Breast epithelium (tissue), 4 donors: ENCODE data around the gene ABHD2. TPM values are rescaled to one million over a fixed set of nuclear protein-coding genes. Genes with fewer than 3 reads are reported as not detected.

Experiments
- DNase-seq, 2 donors: peaks; one replicate each; pipeline ENCODE4 v3.0.0-alpha.2; 2019; ENCODE audit warnings: low spot score in 2 of 2
- H3K27ac ChIP-seq, 2 donors: fragments of 200-600 bp; sonication (generic) in 1 of 2; one replicate each; pipeline ENCODE4 v1.5.1; 2016 to 2019; ENCODE audit warnings: mild to moderate bottlenecking in 1 of 2
- H3K27me3 ChIP-seq, 2 donors: fragments of 200-600 bp; sonication (generic) in 1 of 2; one replicate each; pipeline versions ENCODE4 v1.5.1 to v1.6.0; 2017 to 2019; ENCODE audit warnings: control low read depth in 1 of 2, mild to moderate bottlenecking in 1 of 2
- H3K36me3 ChIP-seq: fragments of 200-600 bp; one replicate; pipeline ENCODE4 v1.5.1; 2019
- H3K4me1 ChIP-seq, 2 donors: fragments of 200-600 bp; sonication (generic); one replicate each; pipeline ENCODE4 v1.5.1; 2016 to 2019; ENCODE audit warnings: control low read depth in 1 of 2
- H3K4me3 ChIP-seq, 3 donors: fragments of 200-600 bp; sonication (generic); 1 replicate in 2 of 3; 2 replicates in 1 of 3; pipeline ENCODE4 v1.5.1; 2016 to 2019; ENCODE audit warnings: mild to moderate bottlenecking in 3 of 3, moderate library complexity in 2 of 3
- H3K9me3 ChIP-seq, 2 donors: fragments of 200-600 bp; sonication (generic) in 1 of 2; one replicate each; pipeline ENCODE4 v1.5.1; 2016 to 2019; ENCODE audit warnings: control low read depth in 1 of 2
- CTCF ChIP-seq, 3 donors: fragments of 450-650 bp; IDR thresholded peaks; one replicate each; pipeline ENCODE4 v1.5.1; 2016 to 2017; ENCODE audit warnings: antibody characterized with exemption in 3 of 3, mild to moderate bottlenecking in 3 of 3, moderate library complexity in 3 of 3
- POLR2A ChIP-seq: fragments of 450-650 bp; IDR thresholded peaks from one replicate; pipeline ENCODE4 v1.6.1; 2016; ENCODE audit warnings: antibody characterized with exemption, mild to moderate bottlenecking, moderate library complexity
- POLR2AphosphoS5 ChIP-seq, 3 donors: sonication (generic); formaldehyde crosslinking; IDR thresholded peaks; one replicate each; pipeline ENCODE4 v1.6.1; 2017; ENCODE audit warnings: antibody characterized with exemption in 3 of 3
- intact Hi-C: fragments of 100-400 bp; cut with DNase I; formaldehyde crosslinking; loops from one replicate; pipeline ENCODE4 v1.15.1; 2023; ENCODE audit warnings: low total_unique reads
- total RNA-seq, 3 donors: library from RNA; depleted of rRNA; stranded (reverse); fragments of >200 nt; gene quantifications; one replicate each; pipeline ENCODE4 v1.1.0, GENCODE V29; 2016

ABHD2 gene
- total RNA-seq, 3 donors from 2014 or later: 76.7 to 91.2 (median 80.3) TPM

- no peaks in the 10 kb centered on the region for H3K4me1 ChIP-seq
- intact Hi-C loops: no loop called here
Measured at GRCh38 chr15:89206908-89207331, 118.7 kb downstream of the ABHD2 start.

GRCh38 chr15:89208256-89208655 is 120.0 kb downstream of the ABHD2 start:
- H3K4me1 ChIP-seq: no peaks in the 10 kb centered on the region
- DNase-seq: no peak
- TF ChIP-seq POLR2A: no peak
- no peak for TF ChIP-seq CTCF (IDR thresholded peaks at IDR 0.05)
- no peak for TF ChIP-seq POLR2AphosphoS5 (IDR thresholded peaks at IDR 0.05)
- H3K27ac ChIP-seq: no peak overlapping the region
- no peaks in the 10 kb centered on the region for H3K36me3 ChIP-seq
- intact Hi-C loops: no loop called here
- H3K9me3 ChIP-seq: no peaks in the 10 kb centered on the region
- no peak overlapping the region for H3K4me3 ChIP-seq
- no peaks in the 10 kb centered on the region for H3K27me3 ChIP-seq

More at GRCh38 chr15:89206908-89207331, 118.7 kb downstream of the ABHD2 start:
- peak overlapping the region in 2 of 3 donors; percentile 24 to 54 for H3K4me3 ChIP-seq
- no peaks in the 10 kb centered on the region for H3K27me3 ChIP-seq
- TF ChIP-seq CTCF (IDR thresholded peaks at IDR 0.05) (peak; percentile 85 to 94 (median 87)), POLR2A (no peak)
- no peak overlapping the region for H3K27ac ChIP-seq
- no peaks in the 10 kb centered on the region for H3K9me3 ChIP-seq
- H3K36me3 ChIP-seq: no peaks in the 10 kb centered on the region
- peak; percentile 44 to 67 for DNase-seq

- H3K36me3 ChIP-seq: no peaks in the 10 kb centered on the region
- H3K4me1 ChIP-seq: no peaks in the 10 kb centered on the region
- no peak overlapping the region for H3K27ac ChIP-seq
- TF ChIP-seq POLR2AphosphoS5 (IDR thresholded peaks at IDR 0.05) (no peak), CTCF (IDR thresholded peaks at IDR 0.05) (no peak), POLR2A (no peak)
- H3K27me3 ChIP-seq: no peaks in the 10 kb centered on the region
- H3K4me3 ChIP-seq: no peak overlapping the region
- H3K9me3 ChIP-seq: no peaks in the 10 kb centered on the region
- intact Hi-C loops: no loop called here
- DNase-seq: no peak
Measured at GRCh38 chr15:89209057-89209456, 120.8 kb downstream of the ABHD2 start.

DNA sequence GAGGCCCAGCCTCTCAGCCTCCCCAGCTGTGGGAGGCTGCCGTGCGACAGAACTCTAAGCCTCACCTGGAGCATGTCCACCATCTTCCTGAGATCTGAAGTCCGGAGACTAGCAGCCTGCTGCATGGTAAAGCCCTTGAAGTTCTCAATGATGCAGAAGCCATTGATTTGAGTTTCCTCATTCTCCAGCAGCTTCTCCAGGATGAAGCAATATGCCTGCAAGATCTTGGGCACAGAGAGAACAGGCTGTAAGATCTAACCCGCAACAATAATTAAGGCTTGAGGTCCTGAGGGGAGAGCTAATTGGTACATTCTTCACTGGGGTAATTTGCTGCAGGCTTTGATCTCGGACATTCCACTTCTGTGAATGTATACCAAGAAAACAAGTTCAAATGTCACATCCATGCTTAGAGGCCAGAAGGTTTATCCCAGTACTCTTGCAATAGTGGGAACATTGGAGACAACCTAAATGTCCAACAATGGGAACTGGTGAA is 123.5 kb downstream of the ABHD2 start:
- Histone ChIP-seq H3K4me3 (no peak overlapping the region), H3K36me3 (no peaks in the 10 kb centered on the region), H3K27me3 (no peaks in the 10 kb centered on the region), H3K9me3 (no peaks in the 10 kb centered on the region), H3K27ac (no peak overlapping the region), H3K4me1 (no peaks in the 10 kb centered on the region)
- intact Hi-C loops: no loop called here
- TF ChIP-seq CTCF (IDR thresholded peaks at IDR 0.05) (no peak), POLR2AphosphoS5 (IDR thresholded peaks at IDR 0.05) (no peak), POLR2A (no peak)
- no peak for DNase-seq

DNA sequence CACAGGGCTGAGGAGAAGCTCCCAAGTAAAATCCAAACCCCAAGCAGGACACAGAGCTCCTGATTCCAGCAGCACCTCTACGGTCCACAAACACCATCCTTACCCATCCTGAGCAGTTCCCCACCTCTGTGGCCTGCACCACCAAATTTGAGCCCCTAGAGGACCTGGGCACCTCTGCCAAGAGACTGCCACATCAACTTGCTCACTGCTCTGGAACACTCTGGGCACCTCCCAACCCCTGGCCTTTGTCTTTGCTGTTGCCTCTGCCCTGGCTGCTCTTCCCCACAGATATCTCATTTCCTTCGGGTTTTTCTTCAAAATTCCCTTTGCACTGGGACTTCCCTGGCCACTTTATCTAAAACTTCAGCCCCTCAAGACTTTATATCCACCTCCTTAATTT is 127.4 kb downstream of the ABHD2 start:
- H3K27me3 ChIP-seq: no peaks in the 10 kb centered on the region
- no peak overlapping the region for H3K4me3 ChIP-seq
- no peaks in the 10 kb centered on the region for H3K36me3 ChIP-seq
- DNase-seq: no peak
- no peak overlapping the region for H3K27ac ChIP-seq
- H3K9me3 ChIP-seq: no peaks in the 10 kb centered on the region
- intact Hi-C loops: no loop called here
- TF ChIP-seq POLR2AphosphoS5 (IDR thresholded peaks at IDR 0.05) (no peak), CTCF (IDR thresholded peaks at IDR 0.05) (no peak), POLR2A (no peak)
- no peaks in the 10 kb centered on the region for H3K4me1 ChIP-seq
